Stimulated activated CD4-positive, alpha-beta T cell treated with anti-CD3 and anti-CD28 coated beads, Interleukin-2, amount 100 ng/mL, for 48 hours (primary cell): ENCODE results near the gene TIGD1.
A peak's percentile ranks its signal among the peaks of the same experiment; 100 is the strongest.
"Not testable (repeated sequence)": the region's sequence is repeated elsewhere in the genome, so short reads cannot be mapped to it uniquely, and the experiment has no call there.

Source experiments
- DNase-seq, 2 donors: peaks; one replicate each; pipeline ENCODE4 v3.0.0-alpha.2; 2020

TIGD1 gene

DNA sequence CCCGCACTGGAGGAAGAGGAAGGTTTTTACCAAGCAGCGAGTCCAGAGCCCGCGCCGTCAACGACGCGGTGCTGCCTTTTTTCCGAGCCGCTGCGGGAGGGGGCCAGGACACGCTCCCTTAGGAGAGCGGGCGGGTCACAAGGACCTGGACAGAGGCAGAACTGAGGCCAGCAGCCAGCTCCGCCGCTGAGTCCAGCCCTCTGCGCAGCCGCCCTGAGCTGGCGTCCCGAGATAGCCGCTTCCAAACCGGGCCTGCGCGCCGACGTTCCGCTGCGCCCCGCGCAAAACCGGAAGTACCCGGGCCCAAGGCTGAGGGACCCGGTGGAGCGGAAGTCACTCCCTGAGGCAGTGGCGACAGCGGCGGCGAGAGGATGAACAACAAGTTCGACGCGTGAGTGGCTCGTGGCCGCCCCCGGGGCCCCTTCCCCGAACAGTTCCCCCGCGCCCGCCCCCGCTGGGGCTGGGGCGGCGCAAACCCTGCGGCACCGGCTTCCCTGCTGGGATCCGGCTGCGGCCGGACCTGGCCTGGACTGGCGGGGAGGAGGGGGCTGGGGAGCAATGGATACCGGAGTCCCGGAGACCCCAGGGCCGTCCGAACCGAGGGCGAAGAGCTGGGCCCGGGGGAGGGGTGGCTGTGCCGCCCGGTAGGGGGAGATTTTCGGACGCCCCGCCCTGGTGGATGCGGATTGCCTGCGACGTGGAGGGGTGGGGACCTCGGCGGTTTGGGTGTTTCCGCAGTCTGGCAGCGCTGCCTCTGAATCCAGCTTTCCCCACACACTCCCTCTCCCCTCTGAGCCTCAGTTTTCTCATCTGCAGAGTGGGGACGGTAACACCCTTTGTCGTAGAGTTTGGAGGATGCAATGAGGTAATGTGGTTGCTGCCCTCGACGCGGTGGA is at the start of gene TIGD1, which contains the start of gene EIF4E2:
Gene TIGD1 (minus strand): TSS at position 204 of the 896 bp plus-strand sequence. CDS start 675 bp downstream, outside the sequence.
Gene EIF4E2 (plus strand): TSS at position 336 of the 896 bp plus-strand sequence. CDS start 36 bp downstream, at position 372.
- DNase-seq = peak; percentile 89 to 90

DNA sequence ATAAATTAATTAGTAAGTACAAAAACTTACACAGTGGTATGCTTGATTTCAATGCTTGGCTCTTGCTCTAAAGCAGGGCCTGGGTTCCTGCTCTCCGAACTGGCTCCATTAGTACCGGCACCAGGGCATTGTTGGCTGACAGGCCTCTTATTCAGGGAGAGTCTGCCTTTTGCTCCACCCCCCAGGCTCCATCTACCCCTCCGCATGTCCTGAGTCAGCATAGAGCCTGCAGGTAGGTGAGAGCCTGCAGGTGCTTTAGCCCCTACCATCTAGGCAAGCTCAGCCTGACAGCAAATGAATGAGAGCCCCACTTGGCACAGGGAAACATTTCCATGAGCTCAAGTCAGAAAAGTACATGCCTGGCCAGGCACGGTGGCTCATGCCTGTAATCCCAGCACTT is 47.9 kb upstream of the TIGD1 start:
- DNase-seq = no peak

DNA sequence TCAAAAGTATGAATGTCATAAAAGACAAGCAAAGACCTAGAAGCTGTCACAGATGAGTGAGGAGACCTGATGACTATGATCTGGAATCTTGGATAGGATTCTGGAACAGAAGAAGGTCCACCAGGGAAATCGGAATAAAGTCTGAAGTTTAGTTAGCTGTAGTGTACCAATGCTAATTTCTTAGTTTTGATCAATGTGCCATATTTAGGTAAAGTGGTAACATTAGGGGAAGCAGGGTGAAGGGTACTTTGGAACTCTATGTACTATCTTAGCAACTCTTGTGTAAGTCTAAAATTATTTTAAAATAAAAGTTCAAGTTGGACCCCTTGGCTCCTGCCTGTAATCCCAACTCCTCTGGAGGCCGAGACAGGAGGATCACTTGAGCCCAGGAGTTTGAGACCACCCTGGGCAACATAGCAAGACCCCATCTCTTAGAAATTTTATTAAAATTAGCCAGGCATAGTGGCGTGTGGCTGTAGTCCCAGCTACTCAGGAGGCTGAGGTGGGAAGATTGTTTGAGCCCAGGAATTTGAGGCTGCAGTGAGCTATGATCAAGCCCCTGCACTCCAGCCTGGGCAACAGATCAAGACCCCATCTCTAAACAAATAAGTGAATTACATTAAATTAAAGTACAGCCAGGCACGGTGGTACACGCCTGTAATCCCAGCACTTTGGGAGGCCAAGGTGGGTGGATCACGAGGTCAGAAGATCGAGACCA is 47.2 kb upstream of the TIGD1 start:
- no peak for DNase-seq

DNA sequence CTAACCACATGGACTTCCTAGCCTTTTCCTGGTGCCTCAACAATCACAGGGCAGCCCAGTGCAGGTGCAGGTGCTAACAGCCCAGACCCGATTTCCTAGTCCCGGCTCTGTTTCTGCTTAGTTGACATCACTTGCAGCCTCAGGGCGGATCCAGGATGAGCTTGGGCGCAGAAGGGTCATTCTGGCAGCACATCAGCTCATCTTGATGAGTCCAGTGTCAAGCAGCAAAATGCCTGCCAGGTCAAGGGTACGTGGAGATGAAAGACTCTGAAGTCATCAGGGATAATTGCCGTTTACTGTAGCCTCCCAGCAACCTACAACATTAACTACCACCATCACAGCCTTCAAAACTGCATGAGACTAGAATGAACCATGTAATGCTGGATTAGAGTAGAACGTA is 43.6 kb upstream of the TIGD1 start:
- no peak for DNase-seq

DNA sequence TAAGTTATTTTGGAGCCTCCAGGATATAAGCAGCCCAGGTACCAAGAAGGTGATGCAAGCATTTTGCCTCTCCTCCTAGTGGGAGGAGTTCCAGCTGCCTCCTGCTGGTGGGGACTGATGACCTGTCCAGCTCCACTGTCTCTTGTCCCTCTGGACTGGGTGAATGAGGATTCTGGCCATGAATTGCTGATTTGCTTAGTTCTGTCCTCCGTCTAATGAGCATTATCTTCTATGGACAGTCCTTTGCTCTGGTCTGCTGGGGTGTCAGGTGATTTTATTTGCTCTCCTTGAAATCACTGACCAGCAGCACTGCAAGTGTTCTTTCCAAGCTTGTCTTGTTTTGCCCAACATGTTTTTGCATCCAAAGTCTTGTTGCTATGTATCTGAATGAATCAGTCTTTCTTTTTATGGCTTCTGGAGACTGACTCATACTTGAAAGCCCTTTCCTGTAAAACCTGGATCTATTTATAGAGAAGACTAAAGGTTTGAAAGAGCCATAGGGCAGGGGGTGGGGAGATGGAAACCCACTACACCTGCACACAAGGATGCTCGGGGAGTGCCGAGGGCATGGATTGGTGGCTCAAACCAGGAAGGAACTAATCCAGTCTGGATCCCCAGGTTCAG is 42.5 kb upstream of the TIGD1 start:
- DNase-seq = no peak

DNA sequence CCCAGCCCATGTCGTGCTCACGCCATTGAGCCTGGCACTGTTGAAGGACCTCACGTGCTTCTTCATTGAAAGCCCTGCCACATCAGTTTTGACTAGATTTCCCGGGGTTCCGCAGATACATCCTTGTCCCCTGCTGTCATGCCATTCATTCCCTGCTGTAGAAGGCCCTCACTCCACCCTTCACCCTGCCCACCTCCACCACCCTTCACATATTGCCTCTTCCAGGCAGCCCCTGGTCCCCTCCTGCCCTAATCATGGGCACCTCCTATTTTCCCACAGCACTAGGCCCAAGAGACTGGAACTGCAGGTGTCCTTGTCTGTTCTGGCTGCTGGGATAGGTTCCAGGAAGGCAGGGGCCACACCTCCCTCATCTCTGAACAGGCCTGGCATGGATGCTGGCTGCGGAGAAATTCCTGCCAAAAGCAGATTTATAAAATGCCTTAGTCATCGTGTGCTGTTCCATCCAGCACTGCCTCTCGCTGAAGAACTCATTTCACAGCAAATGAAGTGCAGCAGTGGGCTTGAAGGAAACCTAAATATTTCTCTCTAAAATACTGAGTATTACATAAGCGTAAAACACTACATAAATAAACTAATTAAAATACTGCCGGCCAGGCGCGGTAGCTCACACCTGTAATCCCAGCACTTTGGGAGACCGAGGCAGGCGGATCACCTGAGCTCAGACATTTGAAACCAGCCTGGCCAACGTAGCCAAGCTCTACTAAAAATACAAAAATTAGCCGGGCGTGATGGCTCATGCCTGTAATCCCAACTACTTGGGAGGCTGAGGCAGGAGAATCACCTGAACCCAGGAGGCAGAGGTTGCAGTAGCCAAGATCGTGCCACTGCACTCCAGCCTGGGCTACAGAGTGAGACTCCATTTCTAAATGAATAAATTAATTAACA is 38.6 kb upstream of the TIGD1 start:
- no peak for DNase-seq

DNA sequence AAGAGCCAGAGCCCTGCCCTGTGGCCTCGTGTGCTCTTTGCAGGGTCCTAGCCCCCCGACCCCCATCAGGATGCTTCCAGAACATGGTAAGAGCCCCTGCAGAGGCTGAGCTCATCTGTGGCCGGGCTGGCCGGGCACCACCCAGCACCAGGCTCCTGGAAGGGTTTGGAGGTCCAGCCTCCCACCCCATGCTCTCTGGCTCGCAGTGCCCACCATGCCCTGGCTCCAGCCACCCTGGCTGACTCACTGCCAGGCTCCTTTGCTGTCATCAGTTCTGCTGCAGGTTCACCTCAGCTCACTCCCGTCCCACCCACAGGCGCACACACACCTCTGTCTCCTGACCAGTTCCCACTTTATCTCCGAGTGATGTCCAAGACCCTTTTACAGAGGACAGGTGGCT is 37.7 kb upstream of the TIGD1 start:
- no peak for DNase-seq

DNA sequence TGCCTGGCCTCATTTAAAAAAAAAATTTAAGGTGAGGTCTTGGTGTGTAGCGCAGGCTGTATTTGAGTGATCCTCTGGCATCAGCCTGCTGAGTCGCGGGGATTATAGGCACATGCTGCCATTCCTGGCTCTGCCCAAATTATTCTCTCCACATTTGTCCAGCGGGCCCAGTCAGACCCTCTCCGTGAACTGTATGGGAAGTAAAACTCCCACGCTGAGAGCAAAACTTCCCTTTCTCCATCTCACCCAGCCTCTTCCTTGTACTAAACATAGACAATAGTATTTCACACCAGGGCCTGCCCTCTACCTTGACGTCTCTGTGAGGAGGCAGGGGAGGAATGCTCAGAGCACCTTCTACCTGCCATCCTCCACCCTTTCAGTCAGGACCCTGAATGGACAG is 37.2 kb upstream of the TIGD1 start:
- DNase-seq = no peak

DNA sequence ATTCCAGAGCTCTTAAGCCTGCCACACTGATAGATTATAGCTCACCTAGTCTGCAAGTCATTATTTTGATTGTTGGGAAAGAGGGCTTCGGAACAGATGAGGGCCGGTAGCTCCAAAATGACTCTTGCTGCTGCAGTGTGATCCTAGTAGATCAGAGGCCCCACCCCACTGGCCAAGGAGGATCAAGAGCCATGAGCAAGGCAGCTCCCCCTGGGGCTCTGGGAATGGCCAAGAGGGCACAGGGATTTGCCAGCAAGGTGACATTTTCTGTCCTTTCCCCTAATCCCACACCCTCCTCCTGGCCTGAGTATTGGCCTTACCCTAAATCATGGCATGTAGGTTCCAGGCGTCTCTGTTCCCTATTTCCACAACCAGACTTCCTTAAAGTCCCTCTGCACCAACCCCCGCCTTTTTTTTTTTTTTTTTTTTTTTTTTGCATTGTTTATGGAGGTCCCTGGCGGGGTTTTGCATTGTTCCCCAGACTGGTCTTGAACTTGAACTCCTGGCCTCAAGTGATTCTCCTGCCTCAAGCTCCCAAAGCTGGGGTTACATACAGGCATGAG is 36.7 kb upstream of the TIGD1 start:
- DNase-seq = no peak

DNA sequence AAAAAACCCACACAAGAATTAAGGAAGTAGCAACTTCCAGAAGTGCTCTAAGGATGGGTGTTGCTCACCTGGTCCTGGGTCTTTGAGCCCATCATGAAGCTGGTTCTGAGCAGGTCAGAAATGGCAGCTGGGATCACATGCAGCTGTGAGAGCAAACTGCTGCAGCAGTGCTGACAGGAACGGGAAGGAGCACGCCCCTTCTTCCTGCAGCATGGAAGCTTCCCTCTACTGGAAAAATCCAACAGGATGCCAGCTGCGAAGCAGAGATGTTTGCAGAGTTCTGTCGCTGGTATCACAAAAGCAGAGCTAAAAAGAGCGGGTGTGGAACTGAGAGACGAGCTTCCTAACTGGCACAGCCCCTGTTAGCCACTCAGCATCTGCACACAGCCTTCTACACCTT is 33.9 kb upstream of the TIGD1 start:
- no peak for DNase-seq

DNA sequence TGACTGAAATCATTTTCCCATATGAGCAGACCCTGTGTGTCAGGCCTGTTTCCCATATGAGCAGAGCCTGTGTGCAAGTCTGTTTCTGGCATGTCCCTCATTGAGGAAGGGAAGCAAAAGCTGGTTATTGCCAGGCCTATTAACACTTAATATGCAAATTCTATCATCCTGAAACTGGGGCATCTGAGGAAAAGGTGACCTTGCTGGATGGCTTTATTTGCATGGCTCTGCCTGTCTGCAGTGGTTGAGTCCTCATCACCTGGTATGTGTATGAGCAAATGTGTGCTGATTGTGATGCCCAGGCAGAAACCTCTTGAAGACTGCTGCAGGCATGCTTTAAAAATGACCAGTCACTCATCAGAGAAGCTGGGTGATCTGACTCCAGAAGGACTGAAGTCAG is 31.4 kb upstream of the TIGD1 start:
- DNase-seq = no peak

DNA sequence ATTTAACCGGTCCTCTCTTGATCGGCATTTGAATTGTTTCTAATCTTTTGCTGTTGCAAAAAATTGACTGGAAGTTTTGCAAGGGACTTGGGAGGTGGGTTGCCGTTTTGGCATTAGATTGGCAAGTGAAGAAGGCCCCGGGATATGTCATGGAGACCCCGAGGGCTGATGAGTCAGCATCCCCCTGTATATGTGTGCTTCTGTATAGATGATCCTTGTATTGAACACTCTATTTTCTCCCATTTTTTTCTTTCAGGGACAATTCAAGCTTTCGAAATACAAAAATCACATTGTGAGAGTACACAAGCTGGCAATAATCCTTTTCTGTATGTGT is 30.3 kb upstream of the TIGD1 start:
- DNase-seq = no peak

DNA sequence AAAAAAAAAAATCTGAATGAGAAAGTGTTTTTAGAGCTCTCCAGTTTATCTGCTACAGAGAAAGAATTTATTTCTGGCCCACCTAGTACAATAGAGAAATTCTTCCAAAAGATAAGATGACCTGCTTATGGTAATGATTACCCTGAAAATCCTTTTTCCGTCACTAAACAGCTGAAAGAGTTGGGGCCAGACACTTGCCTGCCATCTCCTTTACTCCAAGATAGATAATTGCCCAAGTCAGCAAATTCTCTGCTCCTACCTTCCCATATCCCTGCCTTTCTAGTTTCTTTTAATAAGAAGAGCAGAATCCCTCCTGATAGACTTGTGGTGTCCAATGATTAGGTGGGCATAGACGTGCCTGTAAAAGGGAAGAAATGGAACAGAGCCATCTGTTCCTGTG is 28.3 kb upstream of the TIGD1 start:
- no peak for DNase-seq

DNA sequence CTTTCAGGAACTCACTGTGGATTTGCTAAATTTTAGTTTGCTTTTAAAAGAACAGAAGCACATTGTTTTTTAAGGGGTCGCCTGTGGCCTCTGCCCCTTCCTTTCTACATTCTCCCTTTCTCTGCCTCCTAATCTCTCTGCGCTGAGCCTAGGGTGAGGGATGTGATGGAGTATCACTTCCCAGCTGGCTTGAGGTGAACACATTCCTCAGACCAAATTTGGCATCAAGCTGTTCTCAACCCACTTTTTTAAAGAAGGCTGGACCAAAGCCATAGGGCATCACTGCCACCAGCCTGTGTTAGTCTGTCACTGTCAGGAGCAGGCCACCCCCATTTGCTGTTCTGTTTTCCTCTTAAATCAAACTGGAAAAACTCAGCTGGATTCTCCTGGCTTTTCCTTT is 27.5 kb upstream of the TIGD1 start:
- no peak for DNase-seq

DNA sequence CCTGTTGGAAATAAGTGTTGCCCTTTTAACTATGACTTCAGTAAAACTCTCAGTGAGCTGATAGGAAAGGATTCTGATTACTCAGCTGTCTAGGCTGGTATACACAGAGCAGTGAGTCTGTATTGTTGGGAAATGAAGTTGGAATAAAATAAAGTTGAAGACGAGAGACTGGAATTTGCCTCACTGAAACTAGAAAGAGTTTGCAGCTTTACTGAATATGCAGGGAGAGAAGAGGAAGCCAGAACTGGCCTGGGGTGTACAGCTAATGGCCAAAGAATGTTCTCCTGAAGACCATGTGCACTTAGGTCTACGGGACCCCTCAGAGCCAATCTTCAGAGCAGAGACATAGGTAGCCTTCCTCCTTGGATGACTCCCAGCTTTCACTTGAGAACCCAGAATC is 26.6 kb upstream of the TIGD1 start:
- DNase-seq = no peak

DNA sequence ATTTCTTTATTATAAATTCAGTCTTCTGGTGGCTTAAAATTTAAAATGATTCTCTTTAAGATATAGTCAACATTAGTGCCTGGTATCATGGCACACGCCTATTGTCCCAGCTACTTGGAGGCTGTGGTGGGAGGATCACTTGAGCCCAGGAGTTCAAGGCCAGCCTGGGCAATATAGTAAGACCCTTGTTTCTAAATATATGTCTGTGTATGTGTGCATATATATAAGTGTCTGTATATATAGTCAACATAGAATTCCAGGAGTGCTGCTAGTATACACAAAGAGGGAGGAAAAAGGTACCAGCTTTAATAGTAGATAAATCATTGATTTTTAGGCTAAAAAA is 25.0 kb upstream of the TIGD1 start:
- no peak for DNase-seq

DNA sequence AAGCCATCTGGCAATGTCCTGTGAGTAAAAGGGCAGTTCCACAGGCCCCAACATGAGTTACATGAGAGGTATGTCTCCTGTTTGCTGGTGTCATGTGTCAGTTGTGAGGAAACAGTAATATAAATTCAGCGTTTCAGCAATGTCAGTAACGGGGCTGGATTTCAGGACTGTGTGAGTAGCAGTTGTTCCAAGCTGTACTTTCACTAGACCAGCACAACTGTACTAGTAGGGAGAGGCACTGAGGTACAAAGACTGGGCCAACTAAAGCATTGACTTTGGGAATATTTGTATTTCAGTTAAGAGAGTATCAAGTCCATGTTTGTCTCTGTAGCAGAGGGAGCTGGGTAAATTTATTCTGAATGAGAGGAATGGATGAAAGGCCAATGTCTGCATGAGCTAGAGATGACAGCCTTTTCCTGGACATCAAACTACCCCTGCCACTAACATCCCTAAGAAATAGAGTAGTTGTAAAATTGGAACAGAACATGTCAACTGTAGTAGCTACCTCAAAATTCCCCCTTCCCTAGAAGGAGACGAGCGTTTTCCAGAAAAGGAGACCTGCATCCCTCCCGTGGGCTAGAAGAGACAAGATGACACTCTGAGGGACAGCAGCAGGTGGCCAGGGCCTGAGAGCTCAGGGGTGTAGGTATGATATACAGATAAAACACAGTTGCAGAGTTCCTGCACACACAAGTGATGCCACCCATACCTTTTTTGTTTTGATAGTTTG is 24.5 kb upstream of the TIGD1 start:
- no peak for DNase-seq

DNA sequence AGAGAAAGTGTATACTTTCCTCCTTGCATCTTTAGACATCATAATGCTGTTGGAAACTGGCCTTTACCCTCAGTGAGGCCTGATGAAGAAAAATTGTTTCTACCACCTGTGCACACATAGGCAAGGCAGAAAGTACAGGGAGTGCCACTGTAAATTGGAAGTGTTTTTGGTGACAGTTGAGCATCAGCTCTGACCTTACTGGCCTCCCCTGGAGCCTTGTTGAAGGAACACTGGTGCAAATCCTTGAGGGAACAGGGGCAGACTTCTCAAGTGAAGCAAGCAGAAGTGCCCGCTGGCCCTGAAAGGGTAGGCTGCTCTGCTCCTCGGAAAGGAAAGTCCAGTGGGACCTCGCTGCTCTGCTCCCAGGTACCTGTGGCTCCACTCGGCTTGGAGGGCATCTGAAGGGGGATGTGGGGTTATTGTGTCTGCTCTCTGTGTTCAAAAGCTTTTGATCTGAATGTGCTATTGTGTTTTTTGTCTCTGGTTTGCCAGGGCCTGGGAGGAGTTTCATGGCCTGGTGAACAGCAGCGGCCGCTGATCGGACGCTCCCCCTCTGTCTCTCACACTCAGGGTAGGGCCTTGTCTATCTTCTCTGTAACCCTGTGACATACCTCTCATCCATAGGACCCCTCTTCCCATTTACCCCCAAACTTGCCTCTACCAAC is 23.5 kb upstream of the TIGD1 start:
- DNase-seq = no peak

DNA sequence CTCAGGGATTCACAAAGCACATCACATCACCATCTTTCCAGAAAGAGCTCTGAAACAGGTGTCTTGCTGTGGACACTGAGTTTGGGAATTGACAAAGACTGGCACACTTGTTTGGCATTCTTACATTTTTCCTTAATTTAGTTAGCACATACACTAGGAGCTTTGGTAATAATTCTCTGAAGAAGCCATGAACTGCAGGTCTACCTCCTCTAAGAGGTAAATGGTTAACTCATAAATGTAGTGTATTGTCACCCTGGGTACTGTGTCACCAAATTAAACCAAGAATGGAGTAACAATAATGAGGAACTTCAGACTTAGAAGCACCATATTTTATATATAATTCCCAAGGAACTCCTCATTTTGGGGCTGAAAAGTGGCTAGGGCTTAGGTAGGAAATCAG is 22.7 kb upstream of the TIGD1 start:
- no peak for DNase-seq

DNA sequence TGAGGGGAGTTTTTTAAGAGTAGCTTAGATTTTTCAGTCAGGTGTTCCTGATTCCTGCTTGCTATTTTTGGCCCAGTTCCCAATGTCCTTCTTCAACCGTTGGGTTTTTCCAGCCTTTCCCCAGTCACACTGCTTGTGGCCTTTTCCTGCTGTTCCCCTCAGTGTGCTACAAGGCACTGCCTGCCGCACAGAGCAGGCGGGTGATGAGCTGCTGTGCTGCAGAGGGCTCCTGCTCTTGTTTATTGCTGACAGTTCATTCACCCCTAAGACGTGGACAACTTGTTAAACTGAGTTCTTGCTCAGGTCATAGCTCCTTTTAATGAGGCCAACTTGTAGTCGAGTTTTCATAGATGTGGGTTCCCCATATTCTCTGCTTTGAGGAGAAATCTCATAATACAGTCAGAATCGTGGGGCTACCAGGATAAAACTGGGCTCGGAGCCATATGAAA is 20.7 kb upstream of the TIGD1 start:
- no peak for DNase-seq

DNA sequence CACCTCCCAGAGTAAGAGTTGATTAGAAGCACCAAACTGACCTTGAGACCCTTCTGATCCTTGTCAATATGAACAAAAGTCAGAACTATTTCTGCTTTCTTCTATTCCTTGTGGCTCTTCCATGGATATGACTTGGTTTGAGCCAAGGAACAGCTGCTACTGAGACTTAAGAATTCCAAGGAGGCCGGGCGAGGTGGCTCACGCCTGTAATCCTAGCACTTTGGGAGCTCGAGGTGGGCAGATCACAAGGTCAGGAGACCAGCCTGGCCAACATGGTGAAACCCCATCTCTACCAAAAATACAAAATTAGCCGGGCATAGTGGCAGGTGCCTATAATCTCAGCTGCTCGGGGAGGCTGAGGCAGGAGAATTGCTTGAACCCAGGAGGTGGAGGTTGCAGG is 20.1 kb upstream of the TIGD1 start:
- not testable (repeated sequence) for DNase-seq
